HG02973 (cell line): ENCODE results near the gene ACTC1.
"Not testable (repeated sequence)": the region's sequence is repeated elsewhere in the genome, so short reads cannot be mapped to it uniquely, and the experiment has no call there.

Experiments
- ATAC-seq: cut with Tn5 transposase; IDR thresholded peaks from one replicate; pipeline ENCODE4 v1.9.1; 2021; ENCODE audit warnings: moderate library complexity; ENCODE audit not compliant: unreplicated experiment

Gene ACTC1

DNA sequence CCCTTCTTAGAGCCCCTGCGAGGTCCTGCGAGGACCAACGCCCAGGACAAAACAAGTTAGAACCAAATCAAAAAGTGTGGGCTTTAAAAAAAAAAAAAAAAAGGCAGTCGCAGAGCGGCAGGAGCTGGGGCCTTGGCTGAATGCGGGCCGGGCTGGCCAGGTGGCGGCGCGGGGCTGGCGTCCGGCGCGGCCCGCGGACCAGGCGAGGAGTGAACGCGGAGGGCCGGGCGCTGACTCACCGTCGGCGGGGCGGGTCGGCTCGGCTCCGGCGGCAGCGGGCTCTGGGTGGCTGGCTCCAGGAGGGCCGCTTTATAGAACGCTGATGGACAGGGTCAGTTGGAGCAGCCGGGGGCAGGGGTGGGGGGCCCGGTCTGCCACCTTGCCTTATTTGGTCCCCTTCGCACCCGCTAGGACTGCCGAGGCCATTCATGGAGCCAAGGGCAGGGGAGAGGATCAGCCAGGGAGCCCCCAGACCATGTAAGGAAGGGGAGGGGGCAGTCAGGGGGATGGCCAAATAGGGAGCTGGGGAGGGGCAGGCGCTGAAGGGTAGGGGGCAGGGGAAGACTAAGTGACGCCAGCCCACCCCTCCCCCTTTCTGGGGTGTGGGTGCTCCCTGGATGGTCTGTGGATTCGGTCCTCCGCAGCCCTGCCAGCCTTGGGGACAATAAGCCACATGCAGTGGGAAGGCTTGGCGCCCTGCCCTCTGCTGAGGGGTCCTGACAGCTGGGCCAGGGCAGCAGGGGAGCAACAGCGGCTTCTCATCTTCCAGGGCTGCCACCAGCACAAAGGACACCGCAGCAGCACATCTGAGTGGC is at the start of gene ACTC1:
ACTC1 (minus strand) TSS at position 283 of the 815 bp plus-strand sequence. CDS start 741 bp downstream, outside the sequence.
- ATAC-seq, result no peak

DNA sequence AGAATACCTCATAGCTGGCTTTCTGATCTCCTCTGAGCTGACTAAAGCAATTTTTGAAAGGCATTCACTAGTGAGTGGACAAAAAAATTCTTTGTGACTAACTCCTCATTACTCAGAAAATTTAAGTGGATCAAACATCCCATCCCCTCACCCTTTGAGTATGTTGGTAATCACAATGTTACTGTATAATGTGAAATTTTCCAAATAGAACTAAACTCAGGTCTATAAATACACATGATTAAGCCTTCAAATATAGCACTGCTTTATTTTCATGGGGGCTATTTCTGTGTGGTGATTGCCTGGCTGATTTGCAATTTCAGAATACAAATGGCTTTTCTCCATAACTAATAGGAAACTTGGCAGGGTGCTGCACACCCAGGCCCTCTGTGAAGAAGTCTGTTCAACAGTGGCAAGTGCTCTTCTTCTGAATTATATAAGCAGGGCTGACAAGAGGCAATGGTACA is 45.9 kb upstream of the ACTC1 start:
- no peak for ATAC-seq

DNA sequence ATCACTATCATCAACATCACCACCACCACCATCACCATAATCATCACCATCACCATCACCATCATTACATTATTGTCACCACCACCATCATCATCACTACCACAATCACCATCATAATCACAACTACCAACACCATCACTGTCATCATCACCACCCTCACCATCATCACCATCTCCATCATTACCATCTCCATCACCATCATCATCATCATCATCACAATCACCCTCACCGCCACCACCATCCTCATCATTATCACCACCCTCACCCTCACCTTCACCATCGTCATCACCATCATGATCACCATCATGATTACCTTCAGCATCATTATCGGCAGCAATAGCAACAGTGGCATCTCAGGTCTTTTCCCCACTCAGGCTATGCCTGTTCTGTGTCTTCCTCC is 42.9 kb upstream of the ACTC1 start:
- ATAC-seq, result no peak

DNA sequence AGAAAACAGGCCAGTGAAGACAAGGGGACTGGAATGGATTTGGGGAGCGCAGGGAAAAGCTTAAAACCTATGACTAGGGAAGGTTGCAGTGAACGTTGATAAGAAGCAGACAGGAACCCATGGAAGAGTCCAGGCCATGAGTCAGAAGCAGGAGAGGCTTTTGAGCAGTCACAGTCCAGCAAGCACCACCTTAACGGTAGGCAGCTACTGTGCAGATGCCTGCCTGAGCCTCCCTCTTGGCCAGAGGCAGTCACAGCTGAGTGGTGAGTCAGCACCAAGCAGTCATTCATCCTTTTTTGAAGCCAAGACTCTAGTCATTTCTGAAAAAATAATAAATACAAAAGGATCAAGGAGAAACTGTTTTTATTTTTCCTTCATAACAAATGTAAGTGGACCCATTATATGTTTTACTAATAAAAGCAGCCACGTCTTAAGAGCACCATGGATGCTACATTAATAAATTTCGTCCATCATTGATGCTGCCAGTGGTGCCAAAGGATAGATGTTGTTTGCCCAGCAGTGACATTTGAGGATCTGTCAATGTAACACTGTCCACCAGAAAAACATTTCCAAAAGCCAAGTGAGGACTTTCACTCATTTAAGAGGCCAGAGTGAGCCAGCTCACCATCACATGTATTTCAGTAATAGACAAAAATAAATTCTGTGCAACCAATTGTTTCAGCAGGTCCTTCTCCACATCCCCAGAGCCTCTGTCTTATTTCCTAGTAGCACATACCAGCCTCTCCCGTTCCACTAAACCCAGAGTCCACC is 42.1 kb upstream of the ACTC1 start:
- no peak for ATAC-seq

DNA sequence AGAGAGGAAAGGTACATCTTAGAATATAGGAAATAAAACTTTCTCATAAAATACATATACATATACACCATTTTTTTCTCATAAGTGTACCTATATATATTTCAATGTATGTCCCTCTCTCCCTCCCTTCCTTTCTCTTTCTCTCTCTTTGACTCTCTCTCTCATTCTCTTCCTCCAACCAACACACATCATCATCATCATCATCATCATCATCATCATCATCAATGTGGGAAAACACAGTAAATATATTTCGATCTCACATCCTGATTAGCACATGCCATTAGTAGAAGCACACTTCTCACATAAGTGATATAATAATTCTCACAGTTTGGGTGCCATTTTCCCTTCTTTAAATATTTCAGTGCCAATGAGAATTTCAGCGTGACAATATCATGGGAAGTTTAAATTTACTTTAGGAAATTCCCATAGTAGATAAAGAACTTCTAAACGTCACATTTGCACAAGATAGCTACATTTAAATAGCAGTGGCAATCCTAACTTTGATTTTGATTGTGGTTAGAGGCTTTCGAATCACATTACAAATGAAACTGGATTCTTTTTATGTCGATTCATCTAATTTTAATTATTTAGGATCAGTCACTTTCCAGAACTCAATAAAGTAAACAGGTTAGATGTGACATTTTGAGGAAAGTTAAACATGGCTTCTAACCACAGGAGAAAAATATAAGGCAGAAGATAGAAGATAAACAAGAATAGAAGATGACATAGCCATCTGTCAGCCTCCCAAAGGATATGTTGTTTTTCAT is 33.0 kb upstream of the ACTC1 start:
- no peak for ATAC-seq

DNA sequence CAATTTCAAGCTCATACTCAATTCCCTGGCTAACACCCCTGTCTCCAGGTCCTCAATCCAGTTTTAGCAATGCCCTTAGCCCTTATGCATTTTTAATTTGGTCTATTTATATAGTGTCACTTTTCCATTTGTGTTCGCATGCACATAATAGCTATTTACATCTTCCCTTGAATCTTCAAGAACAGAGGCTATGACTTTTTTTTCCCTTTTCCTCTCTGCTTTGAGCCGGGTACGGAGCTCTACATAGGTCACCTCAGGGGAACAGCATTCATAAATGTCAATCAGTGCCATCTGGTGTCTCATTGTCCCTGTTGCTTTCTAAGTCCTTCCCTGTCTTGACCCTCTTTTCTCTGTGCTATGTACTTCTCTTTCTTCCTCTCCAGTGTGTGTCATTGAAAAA is 26.5 kb upstream of the ACTC1 start:
- ATAC-seq, result no peak

DNA sequence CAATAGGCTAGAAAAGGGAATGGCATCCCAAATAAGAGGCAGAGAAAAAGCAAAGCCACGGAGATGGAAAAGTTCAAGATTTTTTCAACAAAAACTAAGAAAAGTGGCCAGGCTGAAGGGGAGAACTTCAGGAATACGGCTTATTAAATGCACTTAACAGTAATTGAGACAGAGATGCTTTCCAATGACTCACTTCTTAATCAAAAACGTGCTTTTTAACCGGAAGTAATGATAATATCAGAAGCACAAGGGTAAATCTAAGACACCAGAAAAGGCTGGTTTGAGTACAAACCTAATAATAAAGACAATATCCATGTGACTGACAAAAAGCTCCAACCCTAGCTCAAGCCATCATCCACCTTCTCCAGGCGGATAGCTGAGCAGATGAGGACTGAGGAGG is 24.8 kb upstream of the ACTC1 start:
- no peak for ATAC-seq

DNA sequence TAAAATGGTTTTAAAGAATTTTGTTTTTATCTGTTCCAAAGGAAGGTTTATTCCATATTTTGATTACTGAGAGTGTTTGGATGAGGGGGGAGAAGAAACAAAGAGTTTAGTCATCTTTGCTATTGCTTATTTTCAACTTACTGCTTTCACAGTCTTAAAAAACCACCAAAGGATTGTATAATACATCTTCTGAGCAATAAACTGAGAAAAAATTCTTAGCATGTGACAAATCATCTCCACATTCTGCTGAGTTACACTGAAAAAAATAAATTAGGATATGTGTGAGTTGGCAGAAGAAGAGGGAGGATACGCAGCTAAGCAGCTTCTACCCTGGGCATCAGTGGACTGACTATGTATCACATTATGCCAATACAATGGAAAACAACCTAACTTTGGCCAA is 23.2 kb upstream of the ACTC1 start:
- ATAC-seq, result no peak

DNA sequence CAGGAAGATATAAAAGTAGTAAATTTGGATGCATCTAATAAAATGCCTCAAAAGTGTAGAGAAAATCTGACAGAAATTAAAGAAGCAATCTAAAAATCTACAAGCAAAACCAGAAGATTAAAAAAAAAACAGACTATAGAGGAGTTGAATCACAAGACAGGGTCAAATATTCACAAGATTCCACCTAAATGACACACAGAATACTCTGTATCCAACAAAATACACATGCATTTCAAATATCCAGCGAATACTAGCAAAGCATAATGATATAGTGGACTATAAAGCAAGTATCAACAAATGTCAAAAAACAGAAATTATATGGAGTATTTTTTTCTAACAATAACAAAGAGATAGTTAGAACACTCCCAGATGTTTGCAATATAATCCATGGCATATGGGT is 20.5 kb upstream of the ACTC1 start:
- ATAC-seq, result no peak

DNA sequence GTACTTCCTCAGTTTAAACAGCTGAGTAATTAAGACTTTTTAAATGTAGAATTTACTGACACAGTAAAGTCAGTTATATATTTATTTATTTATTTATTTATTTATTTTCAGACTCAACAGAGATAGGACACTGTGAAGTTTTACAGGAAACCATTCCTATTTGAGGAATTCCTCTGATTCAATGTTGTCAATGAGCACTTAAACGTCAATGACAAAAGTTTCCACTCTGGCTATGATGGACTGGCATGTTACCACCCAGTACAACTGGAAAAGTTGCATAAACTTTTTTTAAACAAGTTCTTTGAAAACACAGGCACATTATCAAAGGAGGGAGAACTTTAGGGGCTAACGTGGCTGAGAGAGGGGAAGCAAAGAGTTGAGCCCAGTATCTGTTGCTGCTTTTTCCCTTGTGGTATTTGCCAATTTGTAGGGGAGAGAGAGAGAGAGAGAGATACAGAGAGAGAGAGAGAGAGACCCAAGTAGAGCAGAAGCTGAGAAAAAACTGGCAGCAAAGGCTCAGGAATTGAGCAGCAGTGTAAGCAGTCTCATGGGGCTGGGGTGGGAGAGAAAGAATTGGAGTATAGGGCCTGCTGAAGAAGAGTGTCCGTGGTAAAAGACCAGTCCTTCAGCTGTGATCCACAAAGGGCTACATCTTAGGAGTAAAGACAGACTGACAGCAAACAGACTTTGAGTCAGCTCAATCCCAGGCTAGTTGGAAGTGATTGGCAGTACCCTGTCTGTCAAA is 18.3 kb upstream of the ACTC1 start:
- no peak for ATAC-seq

DNA sequence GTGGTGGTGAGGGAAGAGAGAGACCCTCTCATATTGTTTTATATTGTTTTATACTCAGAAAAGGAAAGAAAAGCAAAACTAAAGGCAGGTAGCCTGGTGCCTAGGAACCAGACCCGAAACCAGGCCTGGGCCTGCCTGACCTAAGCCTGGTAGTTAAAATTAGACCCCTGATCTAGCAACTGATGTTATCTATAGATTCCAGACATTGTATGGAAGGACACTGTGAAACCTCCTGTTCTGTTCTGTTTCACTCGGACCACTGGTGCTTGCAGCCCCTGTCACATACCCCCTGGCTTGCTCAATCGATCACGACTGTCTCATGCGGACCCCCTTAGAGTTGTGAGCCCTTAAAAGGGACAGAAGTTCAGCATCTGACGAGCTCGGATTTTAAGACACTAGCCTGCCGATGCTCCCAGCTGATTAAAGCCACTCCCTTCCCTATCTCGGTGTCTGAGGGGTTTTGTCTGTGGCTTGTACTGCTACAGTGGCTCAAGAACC is 17.6 kb upstream of the ACTC1 start:
- not testable (repeated sequence) for ATAC-seq

DNA sequence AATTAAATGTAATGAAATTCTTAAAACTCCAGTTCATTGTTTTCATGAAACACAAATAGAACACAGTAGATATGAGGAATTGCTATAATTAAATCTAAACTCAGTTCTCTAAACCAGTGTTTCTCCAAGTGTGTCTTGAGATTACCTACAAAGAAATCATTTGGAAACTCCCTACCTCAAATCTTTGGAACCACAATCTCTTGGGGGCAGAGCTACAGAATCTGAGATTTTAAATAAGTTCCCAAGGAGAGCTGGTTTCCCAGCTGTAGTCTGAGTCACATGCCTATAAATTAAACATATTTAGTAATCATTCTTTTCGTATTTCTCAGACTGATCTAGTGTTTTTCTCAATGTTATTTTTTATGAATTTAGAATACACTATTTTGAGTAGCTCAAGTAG is 17.0 kb upstream of the ACTC1 start:
- ATAC-seq, result no peak

DNA sequence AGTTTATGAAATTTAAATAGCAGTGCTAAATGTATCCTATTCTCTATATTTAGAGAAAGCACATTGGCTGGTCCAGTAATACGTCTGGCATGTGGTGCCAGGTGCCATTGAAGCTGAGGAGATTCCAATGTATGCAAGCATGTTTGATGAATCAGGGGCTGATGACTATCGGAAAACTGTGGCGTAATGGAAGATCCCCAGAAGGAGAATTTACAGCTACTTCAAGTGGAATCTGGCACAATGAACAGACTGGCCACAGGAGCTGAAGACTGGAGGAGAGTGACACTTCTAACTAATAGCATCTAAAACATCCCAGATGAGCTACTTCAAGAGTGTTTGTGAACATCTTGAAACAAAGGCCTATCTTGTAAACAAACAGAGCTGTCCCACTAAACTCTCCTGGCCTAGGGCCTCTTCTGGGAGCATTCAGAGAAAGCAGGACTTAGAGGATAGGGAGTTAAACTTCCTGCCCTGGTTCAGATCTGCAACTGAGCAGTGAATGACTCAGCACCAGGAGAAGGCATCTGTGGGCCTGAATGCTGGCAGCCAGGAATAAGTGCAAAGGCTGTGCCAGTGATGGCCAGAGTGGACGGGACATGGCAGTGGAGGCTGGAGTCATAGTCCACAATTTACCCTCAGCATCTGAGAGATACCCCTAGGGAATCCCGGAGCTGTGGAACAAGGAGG is 15.2 kb upstream of the ACTC1 start:
- no peak for ATAC-seq

DNA sequence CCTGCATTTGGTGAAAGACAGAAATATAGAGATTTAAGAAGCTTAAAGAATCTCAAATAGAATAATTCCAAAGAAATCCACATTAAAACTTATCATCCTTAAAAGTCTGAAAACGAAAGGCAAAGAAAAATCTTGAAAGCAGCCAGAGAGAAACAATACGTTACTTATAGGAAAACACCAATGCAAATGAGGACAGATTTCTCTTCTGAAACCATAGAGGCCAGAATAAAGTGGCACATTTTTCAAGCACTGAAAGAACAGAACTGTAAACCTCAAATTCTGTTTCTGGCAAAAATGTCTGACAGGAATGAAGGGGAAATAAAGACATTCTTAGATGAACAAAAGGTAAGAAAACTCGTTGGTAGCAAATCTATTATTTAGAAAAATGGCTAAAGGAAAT is 13.8 kb upstream of the ACTC1 start:
- ATAC-seq, result no peak

DNA sequence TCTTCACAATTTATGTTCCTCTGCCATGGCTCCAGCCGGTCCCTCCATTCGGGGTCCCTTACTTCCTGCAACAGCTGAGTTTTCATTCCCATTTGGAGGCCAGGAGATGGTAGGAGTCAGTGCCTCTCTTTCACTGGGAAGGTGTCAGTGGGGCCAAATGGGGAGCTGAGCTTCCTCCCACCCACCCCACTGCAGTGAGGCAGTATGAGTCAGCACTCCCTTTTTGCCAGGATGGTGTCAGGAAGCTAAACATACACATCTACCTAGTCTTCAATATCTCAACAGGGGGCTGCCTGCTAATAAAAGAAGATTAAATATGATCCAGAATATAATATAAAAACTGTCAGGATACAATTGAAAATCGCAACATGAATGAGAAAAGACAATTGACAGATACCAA is 12.7 kb upstream of the ACTC1 start:
- no peak for ATAC-seq

DNA sequence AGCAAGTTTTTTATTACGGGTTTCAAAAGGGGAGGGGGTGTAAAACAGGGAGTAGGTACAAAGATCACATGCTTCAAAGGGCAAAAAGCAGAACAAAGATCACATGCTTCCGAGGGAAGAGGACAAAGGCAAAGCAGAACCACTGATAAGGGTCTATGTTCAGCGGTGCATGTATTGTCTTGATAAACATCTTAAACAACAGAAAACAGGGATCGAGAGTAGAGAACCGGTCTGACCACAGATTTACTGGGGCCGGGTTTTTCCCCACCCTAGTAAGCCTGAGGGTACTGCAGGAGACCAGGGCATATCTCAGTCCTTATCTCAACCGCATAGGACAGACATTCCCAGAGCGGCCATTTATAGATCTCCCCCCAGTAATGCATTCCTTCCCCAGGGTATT is 11.9 kb upstream of the ACTC1 start:
- not testable (repeated sequence) for ATAC-seq

DNA sequence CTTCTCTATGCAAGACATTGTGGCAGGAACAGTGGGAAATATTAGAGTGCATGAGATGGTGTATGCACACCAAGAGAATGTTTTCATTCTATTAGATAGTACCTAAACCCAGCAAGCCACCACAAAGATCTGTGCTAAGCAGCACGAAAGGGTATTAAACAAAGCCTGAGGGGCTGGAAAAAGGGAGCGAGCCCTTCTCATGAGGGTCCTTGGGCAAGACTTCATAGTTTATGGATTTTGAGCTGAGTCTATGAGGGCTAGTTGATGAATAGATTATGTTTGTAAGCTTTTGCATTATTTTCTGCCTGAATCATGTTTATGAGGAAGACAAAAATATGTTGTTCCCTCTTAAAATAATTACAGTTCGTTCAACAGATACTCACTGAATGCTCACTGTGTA is 9.4 kb upstream of the ACTC1 start:
- ATAC-seq, result no peak

DNA sequence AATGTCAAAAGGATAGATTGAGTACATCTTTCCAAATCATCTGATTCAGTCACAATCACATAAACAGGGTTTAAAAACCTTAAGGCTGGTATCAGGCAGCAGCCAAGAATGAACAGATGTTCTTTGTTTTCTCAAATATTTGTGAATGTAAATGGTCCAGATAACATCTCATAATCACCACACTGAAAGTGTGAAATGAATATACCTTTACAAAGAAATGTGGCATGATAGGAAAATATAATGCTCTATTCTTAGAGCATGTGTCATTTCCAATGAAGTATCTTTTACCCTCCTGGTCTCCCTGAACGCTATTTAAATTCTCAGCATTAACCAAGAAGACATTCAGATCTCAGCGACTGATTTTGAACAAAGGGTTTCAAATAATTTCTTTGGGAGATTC is 8.8 kb upstream of the ACTC1 start:
- ATAC-seq, result no peak

DNA sequence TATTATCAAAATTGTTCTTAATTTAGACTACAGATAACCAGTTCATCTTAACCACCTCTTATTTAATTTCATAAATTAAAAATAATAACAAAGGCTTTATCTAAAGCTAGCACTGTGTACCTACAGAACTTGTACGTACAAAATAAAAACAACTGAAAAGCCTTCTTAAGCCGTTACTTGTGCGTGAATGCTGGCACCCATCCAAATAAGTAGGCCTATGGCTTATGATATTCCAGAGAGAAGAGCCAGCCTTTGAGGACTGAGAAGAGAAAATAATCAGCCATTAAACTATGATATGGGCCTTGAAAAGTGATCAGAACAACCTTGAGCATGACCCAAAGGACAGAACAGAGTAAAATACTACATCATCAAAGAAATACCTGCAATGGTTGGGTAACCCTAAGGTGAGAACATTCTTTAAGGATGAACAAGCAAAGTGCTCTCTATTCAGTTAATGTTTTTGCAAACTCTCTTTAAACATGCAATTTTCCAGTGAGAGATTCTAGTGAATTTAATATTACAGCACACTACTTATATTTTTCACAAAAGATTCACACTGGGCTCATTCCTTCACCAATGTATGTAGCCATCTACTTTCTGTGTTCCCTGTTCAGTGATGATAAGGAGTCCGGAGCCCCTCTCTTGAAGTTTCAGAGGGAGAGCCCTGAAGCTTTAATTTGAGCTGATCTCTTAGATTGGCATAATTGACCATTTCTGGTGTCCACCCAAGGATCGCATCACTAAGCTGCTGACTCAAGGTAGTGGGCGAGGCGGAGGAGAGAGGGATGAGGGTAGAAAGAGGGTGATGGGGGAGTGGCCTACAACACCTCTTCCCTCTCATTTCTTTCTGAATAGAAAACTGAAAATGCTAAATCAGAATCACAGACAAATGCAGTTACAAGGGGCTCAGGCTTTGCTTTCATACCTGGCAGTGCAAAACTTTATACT is 7.7 kb upstream of the ACTC1 start:
- no peak for ATAC-seq
